Measurements from ENCODE around the gene H2AZ2. TPM values are rescaled to one million over a fixed set of nuclear protein-coding genes. Genes with fewer than 3 reads are reported as not detected.

H2AZ2 gene
- total and polyA plus RNA-seq, 8 donors = 113 to 286 (median 228) TPM

DNA sequence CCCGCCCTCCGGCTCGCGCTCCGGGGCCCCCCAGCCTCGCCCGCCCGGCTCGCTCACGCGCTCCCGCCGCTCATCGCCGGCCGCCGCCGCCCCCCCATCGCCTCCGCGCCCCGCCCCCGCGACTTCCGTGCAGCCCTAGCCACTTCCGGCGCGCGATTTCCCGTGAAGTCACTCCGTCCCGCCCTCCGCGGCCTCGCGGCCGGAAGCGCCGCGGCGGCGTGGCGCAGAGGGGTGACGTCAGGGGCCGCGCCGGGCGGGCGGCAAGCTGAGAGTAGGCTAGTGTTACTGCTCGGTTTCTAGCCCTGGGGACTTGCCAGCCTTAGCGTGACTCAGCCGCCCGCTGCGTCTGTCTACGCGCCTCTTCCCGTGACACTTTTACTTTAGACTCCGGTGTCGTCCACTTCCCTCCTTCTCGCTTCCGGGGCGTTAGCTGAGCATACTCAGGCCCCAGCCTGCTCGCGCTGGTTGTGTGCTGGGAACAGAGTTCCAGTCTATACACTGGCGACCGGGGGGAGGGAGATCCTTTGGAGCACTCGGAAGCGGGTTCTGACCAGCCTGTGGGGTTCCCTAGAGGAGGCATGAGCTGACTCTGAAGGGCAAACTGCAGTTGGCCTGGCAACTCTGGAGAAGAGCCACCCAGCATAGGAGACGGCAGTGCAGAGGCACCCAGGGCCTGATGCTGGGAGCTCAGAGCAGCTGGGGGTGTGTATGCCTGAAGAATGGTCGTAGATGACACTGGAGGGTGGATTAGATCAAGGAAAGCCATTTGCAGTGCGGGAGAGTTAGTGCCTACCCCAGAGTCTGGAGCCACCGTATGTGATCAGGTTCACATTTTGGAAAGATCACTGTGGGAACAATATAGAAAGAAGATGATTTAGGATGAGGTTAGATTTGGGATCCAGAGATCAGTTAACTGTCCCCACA is 37.8 kb upstream of the H2AZ2 start, which contains the start of gene PURB:
PURB (minus strand) TSS at position 137 of the 924 bp plus-strand sequence. CDS start 182 bp downstream, outside the sequence.
- intact Hi-C loops (cut with DNase I) = no loop called here
- H3K4me1 ChIP-seq = peaks cover 28 to 46% of the 10 kb centered on the region in 2 donors
- peak; percentile 93 to 98 (median 96) for DNase-seq

GRCh38 chr7:44884621-44885393 is 36.9 kb upstream of the H2AZ2 start:
- Histone ChIP-seq H3K9me3 (no peaks in the 10 kb centered on the region), H3K4me1 (peaks cover 28 to 54% of the 10 kb centered on the region in 2 donors), H3K36me3 (no peaks in the 10 kb centered on the region), H3K27ac (peak overlapping the region; percentile 97 to 99), H3K27me3 (no peaks in the 10 kb centered on the region), H3K4me3 (peak overlapping the region; percentile 90 to 96)
- intact Hi-C loops (cut with DNase I) = no loop called here
- peak; percentile 43 to 88 (median 65) for DNase-seq
- TF ChIP-seq, protein P1, sequence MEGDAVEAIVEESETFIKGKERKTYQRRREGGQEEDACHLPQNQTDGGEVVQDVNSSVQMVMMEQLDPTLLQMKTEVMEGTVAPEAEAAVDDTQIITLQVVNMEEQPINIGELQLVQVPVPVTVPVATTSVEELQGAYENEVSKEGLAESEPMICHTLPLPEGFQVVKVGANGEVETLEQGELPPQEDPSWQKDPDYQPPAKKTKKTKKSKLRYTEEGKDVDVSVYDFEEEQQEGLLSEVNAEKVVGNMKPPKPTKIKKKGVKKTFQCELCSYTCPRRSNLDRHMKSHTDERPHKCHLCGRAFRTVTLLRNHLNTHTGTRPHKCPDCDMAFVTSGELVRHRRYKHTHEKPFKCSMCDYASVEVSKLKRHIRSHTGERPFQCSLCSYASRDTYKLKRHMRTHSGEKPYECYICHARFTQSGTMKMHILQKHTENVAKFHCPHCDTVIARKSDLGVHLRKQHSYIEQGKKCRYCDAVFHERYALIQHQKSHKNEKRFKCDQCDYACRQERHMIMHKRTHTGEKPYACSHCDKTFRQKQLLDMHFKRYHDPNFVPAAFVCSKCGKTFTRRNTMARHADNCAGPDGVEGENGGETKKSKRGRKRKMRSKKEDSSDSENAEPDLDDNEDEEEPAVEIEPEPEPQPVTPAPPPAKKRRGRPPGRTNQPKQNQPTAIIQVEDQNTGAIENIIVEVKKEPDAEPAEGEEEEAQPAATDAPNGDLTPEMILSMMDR (IDR thresholded peaks at IDR 0.05) = no peak
- ATAC-seq = peak; percentile 28

More for the DNA sequence above, 37.8 kb upstream of the H2AZ2 start, which contains the start of gene PURB:
- peak within 1 kb of the TSS; percentile 97 to 99 for H3K27ac ChIP-seq
- no peaks in the 10 kb centered on the region for H3K36me3 ChIP-seq
- peak within 1 kb of the TSS; percentile 90 to 96 for H3K4me3 ChIP-seq
- H3K9me3 ChIP-seq = no peaks in the 10 kb centered on the region
- no peaks in the 10 kb centered on the region for H3K27me3 ChIP-seq
- ATAC-seq = peak; percentile 94
- TF ChIP-seq, protein P1 (IDR thresholded peaks at IDR 0.05) = no peak

DNA sequence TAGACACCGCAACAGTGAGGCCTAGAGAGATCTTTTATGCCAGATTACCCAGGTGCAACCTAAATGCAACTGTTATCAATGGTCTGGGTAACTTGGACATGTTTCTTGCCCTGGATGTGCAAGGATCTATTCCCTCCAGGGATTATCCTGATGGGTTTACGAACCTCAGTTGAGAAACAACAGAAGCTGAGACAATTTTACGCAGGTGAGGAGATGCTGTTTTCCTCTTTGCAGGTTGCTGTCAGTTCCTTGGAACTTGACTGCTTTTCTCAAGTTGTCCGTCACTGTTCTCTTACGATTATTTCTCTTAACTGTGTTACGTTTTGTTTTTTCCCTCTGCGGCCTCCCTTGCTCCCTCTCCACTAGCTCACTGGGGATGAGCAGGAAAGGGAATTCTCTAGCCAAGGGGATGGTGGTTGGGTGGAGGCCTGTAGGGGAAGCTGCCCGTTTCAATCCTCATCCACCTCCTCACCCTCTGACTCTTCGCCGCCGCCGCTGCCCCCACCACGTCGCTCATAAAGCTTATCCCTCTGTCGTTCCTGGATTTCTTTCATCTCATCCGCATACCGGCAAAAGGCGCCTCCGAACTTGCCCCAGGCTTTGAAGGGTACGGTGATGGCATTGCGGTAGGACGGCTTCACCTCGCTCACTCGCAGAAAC is 36.2 kb upstream of the H2AZ2 start:
- TF ChIP-seq, protein P1 (IDR thresholded peaks at IDR 0.05) = no peak
- intact Hi-C loops (cut with DNase I) = no loop called here
- Histone ChIP-seq H3K36me3 (no peaks in the 10 kb centered on the region), H3K4me1 (peaks cover 28 to 61% of the 10 kb centered on the region in 2 donors), H3K4me3 (peak overlapping the region; percentile 90 to 96), H3K27ac (peak overlapping the region; percentile 97 to 99), H3K27me3 (no peaks in the 10 kb centered on the region), H3K9me3 (no peaks in the 10 kb centered on the region)
- no peak for ATAC-seq
- no peak for DNase-seq

GRCh38 chr7:44882899-44883298 is 35.0 kb upstream of the H2AZ2 start:
- ATAC-seq = no peak
- intact Hi-C loops (cut with DNase I) = no loop called here

More at GRCh38 chr7:44882899-44883298, 35.0 kb upstream of the H2AZ2 start:
- TF ChIP-seq, protein P1 (IDR thresholded peaks at IDR 0.05) = no peak
- H3K4me1 ChIP-seq = peaks cover 28 to 66% of the 10 kb centered on the region in 2 donors
- peak overlapping the region in 1 of 2 donors; percentile 96 for H3K4me3 ChIP-seq
- DNase-seq = no peak
- no peaks in the 10 kb centered on the region for H3K27me3 ChIP-seq
- H3K36me3 ChIP-seq = no peaks in the 10 kb centered on the region
- no peak overlapping the region for H3K27ac ChIP-seq
- no peaks in the 10 kb centered on the region for H3K9me3 ChIP-seq
